ENCODE measurements around the gene PSKH1. TPM values are rescaled to one million over a fixed set of nuclear protein-coding genes. Genes with fewer than 3 reads are reported as not detected.
"Not testable (repeated sequence)": the region's sequence is repeated elsewhere in the genome, so short reads cannot be mapped to it uniquely, and the experiment has no call there.

Gene PSKH1
- total RNA-seq, 1 experiment from 2014 or later = 3.5 TPM

GRCh38 chr16:67924140-67924906, 31.3 kb downstream of the PSKH1 start:
- no peak for DNase-seq (ENCODE audit: low spot score)

DNA sequence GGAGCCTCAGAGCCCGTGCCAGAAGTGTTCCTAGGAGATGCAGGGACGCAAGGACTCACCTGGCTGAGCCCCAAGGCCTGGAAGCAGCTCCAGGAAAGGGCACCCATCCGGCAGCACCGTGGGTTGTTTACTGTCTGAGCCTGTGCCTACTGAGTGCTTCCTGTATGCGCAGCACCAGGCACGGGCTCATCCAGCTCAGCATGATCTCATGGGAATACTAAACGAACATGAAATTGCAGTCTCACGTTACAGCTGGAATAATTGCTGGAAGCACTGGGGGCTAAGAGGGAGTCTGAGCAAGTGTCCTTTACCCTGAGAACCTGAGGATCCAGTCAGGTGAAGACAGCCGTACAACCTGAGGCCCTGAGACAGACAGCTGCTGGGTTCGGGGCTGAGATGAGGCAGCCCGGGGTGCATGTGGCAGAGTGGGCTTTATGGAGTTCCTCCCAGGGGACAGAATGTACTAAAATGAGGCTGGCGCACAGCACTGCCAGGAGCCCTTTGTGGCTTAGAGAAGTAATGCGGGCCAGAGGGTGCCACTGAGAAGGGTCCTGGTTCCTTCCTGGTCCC, 33.2 kb downstream of the PSKH1 start:
- no peak for DNase-seq (ENCODE audit: low spot score)

DNA sequence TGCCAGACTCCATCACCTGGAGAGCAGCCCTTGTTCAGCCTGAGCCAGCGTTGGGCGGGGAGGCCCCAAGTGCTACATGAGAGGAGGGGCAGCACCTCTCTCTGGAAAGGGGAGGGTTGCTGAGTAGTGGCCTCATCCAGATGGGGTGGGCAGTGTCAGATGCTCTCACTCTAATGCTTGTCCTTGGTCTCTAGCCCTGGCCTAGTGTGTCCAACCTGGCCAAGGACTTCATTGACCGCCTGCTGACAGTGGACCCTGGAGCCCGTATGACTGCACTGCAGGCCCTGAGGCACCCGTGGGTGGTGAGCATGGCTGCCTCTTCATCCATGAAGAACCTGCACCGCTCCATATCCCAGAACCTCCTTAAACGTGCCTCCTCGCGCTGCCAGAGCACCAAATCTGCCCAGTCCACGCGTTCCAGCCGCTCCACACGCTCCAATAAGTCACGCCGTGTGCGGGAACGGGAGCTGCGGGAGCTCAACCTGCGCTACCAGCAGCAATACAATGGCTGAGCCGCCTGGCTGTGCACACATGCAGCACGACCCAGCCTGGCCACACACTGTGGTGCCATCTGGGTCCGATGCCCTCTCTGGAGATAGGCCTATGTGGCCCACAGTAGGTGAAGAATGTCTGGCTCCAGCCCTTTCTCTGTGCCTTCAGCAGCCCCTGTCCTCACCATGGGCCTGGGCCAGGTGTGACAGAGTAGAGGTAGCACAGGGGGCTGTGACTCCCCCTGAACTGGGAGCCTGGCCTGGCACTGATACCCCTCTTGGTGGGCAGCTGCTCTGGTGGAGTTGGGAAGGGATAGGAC, 34.3 kb downstream of the PSKH1 start:
- no peak for DNase-seq (ENCODE audit: low spot score)

DNA sequence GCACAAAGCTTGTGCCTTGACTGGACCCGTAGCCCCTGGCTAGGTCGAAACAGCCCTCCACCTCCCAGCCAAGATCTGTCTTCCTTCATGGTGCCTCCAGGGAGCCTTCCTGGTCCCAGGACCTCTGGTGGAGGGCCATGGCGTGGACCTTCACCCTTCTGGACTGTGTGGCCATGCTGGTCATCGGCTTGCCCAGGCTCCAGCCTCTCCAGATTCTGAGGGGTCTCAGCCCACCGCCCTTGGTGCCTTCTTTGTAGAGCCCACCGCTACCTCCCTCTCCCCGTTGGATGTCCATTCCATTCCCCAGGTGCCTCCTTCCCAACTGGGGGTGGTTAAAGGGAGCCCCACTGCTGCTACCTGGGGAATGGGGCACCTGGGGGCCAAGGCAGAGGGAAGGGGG, 35.1 kb downstream of the PSKH1 start:
- no peak for DNase-seq (ENCODE audit: low spot score)

- no peak for DNase-seq (ENCODE audit: low spot score)
Measured at GRCh38 chr16:67928561-67929364, 35.7 kb downstream of the PSKH1 start.

GRCh38 chr16:67930191-67930590, 37.1 kb downstream of the PSKH1 start:
- no peak for DNase-seq (ENCODE audit: low spot score)

DNA sequence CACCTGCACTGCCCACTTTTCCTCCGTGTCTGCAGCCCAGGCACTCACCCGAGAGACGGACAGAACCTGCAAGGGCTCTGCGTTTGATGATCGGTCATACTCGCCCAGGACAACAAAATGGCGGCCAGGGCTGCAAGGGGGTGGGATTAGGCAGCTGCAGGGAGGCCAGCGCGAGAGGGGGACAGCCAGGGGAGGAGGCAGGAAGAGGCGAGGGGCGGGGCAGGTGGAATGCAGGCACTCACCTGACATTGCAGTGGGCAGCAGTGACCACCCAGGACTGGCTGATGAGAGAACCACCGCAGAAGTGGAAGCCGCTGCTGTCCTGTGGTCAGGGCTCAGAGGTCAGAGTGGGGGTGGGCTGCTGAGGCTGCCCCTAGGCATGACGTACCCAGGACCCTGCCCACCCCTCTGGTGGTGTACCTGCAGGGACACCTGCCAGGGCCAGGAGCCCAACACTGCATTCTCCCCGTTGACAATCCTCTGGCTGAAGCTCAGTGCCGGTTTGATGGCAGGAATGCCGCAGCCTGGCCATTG, 37.7 kb downstream of the PSKH1 start:
- DNase-seq (ENCODE audit: low spot score) = no peak

DNA sequence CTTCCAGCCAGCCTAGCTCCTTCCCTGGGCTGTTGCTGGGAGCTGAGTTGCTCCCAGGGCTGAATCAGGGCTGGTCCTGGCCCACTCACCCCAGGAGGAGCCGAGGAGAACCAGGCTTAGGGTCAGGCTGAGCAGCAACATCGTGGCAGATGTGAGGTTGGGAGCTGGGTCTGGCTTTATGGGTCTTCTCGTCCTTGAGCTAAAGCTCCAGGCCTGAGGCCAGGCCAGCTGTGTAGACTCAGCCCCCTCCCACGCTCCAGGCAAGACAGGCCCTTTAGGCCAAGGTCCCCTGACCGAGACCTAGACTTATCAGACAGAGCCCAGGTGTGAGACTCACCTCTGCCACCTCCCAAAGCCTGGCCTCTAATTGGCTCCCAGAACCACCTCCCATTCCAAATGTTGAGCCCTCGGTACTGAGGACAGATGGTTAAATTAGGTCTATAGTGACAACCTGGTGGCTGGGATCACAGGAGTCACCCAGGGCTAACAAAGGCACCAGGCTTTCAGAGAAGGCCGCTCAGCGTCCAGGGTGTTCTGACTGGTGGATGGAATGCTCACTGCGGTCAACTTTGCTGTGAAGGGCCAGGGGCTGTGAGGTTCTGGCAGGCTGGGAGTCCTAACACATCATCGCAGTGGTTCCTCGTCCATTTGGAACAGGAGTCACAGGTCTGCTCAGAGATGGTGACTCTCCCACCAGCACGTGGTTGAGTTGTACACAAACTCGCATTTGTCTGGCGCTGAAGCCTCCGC, 38.8 kb downstream of the PSKH1 start, which contains the start of gene CTRL:
CTRL (minus strand) TSS at position 151 of the 750 bp plus-strand sequence; CDS start at position 141, 10 bp downstream.
- DNase-seq (ENCODE audit: low spot score) = no peak

DNA sequence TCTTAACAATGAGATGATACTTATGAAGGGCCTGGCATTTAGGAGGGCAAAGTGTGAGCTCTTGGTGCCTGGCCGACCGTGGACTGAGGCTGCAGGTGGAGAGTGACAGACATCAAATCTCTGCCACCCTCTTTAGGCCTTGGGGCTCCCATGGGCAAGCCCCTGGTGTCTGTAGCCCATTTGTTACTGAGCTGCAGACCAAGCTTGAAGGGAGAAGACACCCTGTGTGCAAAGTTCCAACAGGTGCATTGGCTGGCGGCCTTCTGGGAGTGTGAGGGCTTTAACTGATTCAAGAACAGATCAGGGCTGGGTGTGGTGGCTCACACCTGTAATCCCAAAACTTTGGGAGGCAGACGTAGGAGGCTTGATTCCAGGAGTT, 39.4 kb downstream of the PSKH1 start:
- DNase-seq (ENCODE audit: low spot score) = no peak

GRCh38 chr16:67933805-67934204, 40.8 kb downstream of the PSKH1 start:
- DNase-seq (ENCODE audit: low spot score) = no peak

GRCh38 chr16:67934306-67935100, 41.4 kb downstream of the PSKH1 start:
- DNase-seq (ENCODE audit: low spot score) = no peak

GRCh38 chr16:67935101-67935401, 42.0 kb downstream of the PSKH1 start:
- DNase-seq (ENCODE audit: low spot score) = no peak

DNA sequence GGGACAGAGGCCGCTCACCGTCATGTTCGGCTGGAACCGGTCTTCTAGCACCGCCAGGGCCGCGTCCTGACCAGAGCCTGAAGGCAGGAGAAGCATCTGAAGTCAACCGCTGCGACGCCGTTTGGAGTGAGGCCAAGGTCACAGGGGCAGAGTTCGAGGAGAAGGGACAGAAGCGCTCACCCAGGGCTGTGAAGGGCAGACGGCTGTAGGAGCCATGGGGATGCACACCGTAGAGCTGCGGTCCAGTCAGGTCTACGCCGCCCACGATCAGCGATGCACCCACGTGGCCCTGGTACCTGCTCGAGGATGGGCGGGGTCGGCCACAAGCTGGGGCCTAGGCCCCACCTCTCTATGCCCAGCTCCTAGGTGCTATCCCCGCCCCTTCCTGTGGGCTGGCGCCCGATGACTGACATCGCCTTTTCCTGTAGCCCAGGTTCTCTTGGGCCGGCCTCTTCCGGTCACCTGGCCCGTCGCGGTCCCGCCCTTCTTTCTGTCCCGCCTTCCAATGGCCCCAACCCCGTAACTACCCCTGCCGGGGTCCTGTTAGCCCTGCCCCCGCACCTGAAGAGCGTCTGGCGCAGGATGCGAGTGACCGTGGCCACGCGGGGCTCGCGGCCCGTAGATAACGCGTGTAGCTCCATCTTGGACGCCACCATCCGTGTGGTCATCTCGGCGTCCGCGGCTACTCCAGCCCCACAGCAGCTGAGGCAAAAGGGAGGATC, 42.5 kb downstream of the PSKH1 start:
- peak; percentile 90 for DNase-seq (ENCODE audit: low spot score)

- DNase-seq (ENCODE audit: low spot score) = no peak
Measured at GRCh38 chr16:67936124-67936879, 43.2 kb downstream of the PSKH1 start, which contains the start of gene PSMB10. Gene PSMB10 (minus strand): TSS chr16:67936850. CDS start chr16:67936749, 101 bp downstream.

GRCh38 chr16:67936880-67937605, 44.0 kb downstream of the PSKH1 start:
- DNase-seq (ENCODE audit: low spot score) = peak; percentile 49

GRCh38 chr16:67937713-67938112, 44.7 kb downstream of the PSKH1 start:
- DNase-seq (ENCODE audit: low spot score) = not testable (repeated sequence)

DNA sequence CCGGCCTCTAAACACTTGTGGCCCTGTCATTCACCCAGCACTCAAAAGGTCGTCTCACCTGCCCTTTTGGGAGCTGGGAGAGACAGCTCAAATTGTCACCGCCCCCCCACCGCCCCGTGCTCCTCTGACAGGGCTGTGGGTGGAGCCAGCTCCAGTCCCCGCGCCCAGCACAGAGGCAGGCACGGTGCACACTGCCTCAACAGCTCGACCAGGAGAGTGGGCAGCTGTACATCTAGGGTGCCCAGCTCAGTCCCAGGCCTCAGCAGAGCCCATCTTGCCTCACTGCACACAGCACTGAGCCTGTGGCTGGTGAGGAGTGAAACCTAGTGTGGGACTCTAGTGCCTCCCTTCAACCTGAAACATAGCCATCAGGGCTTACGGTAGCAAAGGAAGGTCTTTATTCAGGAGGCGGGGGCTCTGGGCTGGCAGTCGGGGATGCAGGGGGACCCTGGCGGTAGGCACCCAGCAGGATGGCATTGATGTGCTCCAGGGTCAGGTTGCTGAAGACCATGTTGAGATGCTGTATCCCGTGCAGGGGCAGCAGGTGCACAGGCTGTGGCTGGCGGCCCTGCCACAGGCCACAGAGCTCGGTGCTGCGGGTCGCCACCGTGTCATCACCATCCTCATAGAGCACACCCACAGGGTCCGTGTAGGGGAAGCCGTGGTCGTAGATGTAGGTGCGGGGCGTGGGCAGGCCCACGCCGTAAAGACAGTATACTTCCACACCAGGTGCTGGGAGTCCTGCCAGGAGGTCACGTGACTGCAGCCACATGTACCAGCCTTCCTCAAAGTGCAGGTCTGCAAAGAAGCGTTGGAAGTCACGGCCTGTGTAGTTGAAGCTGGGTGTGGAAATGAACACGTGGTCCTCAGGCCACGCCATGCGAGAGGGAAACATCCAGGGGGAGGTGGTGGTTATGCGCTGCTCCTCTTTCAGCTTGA, 46.7 kb downstream of the PSKH1 start:
- DNase-seq (ENCODE audit: low spot score) = no peak

Data from A172 (cell line).